DLD1 (cell line): ENCODE data around the gene IL36A.

Experiments used
- in situ Hi-C: cut with HindIII; loops from 2 replicates; pipeline ENCODE4 v1.10.0; 2017; ENCODE audit warnings: low sequenced_read_pairs

IL36A gene, protein sequence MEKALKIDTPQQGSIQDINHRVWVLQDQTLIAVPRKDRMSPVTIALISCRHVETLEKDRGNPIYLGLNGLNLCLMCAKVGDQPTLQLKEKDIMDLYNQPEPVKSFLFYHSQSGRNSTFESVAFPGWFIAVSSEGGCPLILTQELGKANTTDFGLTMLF

DNA sequence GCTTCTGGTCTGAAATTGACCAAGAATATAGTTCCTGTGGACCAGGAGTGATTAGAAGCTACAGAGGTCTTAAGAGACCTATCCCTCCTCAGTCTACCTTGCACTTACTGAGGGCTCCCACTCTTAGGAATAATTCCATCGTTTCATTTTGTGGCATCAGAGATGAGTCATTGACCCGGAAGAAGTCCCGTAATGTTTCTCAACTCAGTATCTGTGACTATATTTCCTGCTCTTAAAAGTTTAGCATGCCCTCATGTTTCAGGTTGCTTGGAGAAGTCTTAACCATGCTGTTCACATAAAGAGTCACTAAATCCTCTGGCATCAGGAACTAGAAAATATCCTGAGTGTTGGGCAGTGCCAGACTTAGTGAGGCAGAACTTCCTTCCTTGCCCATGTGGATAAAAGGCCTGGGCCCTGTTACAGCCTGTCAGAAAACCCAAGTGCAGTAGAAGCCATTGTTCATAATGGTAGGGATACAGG, at the start of gene IL36A:
IL36A (plus strand) TSS at position 430 of the 480 bp plus-strand sequence. CDS start 413 bp downstream, outside the sequence.
- in situ Hi-C loops = no loop called here

DNA sequence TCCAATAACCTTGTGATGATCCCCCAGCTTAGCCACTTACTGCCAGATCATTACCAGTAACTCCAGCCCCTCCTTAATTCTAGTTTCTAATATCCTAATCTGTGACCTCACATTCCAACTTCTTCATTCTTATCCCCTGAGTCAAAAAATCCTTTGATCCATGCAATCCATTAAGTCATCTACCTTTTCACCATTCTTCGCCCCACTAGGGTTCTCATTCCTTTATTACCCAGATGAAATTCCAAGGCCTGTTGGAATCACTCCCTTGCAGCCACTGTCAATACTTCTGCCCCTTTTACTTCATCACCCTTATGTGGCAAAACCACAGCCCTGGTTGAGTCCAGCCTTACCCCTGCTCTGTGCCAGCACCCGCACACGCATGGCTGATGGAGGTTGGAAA, 47.7 kb upstream of the IL36A start:
- in situ Hi-C loops = no loop called here

DNA sequence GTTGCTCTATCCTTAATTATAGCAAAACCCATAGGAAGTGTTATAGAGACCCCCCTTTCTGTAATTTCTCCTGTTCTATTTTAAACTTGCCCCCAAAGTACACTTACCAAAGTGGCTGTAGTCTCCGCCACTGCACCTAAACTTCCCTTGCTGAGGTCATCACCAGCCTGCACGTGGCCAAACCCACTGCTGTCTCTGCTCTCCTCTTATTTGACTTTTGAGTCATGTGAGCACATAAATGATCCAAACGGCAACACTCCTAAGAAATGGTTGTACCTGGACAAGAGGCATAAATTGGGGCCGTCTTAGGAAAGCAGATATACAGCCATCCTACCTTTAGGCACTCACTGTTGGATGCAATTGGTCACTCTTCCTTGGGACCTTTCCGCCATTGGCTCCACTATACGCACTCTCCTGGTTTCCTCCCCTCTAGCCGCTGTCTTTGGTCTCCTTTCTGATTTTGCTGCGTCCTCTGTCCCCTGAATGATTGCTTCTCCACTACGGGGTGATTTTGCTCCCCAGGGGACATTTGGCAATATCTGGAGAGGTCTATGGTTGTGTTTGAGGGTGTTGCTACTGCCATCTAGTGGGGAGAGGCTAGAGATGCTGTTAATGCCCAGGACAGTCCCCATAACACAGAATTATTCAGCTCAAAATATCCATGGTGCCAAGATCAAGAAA, 46.7 kb upstream of the IL36A start:
- in situ Hi-C loops = no loop called here

DNA sequence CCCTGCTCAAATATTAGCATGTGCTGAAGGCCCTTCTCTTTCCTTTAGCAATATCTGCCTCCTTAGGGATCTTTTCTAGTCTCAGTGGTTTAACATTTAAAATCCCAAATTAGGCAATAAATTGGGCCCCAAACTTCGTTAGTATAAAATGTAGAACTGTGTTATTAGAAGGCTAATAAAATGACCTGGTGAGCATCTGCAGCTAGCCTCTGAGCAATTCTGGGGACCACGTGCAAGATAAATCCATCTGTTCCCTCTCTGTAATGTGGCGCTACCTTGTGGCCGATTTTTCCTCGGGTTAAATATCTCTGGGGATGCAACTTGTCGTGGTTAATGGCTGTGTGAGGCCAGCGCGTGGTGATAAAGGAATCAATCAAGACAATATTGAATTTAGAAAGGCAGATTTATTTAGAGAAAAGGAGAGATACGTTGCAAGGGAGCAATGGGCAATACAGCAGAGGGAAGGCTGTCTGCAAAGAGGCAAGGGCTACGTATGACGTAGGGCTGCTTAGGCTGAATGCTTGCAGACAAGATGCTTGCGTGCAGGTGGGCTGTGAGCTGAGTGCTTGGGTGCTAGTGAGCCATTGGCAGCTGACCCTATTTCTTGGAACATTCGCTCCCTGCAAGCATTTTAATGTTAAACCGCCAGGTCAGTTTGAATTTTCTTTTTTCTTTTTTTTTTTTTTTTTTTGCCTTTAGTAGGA, 46.0 kb upstream of the IL36A start:
- in situ Hi-C loops = no loop called here

DNA sequence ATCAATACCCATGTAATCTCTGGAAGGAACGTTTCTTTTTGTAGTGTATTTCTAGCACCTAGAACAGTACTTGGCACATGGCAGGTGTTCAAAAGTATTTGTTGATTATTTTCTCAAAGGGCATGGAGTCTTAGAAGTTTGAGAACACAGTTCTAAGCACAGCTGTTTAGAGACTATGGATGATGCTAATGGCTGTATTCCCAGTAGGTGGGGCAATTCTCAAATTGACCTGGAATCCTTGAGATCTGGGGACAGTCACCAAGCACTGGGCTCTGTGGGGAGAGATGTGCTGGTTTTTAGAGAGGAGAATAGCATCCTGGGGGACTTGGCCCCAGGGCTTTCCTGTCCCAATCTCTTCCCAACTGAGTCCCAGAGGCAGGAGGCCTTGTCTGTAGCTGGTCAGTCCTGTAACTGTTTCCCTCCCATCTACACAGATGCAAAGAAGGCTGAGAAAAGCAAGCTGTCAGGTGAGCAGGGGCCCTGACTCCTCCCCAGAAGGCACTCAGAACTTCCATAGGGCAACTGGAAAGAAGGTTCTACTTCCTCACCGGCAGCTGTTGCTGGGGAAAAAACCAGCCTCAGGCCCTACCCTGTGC, 44.9 kb upstream of the IL36A start:
- in situ Hi-C loops = no loop called here

DNA sequence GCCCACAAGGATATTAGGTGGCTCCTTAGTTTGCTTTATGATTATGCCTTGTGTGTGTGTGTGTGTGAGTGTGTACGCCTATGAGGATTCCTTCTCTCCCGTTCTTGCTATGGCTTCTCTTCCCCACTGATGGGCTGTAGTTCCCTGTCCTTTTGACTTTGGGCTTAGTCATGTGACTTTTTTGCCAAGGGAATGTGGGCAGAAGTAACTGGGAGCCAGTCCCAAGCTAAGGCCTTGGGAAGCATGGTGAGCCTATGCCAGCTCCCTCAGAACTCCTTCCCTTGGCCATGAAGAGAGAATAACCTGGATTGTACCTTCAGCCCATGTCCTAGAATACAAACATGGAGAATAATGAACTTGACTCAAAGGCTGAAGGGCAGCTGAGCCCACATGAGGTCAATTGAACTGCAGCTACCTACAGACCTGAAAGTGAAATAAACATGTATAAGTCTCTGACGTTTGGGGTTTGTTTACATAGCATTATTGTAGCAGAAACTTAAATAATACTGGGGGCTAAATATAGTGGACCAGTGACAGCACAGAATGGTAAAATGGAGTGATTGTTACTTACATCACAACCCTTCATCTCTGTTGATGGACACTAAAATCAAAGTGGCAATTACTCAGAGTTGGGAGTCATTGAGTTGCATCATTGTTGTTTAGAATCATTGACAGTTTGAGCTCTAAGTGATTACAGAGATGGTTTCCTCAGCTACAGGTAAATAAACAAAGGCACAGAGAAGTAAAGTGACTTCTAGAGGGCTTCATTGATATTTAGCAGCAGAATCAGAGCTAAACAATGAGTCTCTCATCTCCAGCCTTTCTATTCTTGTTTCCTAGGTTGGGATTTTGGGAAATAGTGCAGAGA, 42.7 kb upstream of the IL36A start:
- in situ Hi-C loops = no loop called here

DNA sequence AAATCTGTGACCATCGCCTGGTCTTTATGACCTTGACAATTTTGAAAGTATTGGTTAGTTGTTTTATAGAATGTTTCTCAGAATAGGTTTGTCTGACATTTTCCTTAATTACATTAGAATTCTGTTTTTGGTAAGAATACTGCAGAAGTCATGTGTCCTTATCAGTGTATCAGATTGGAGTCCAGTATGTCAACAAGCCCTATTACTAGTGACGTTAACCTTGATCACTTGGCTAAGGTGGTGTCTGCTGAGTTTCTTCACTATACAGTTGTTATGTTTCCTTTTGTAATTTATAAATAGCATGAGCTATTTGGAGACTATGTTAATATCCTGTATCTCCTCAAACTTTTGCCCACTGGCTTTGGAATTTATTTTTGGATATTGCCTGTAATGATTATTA, 38.2 kb upstream of the IL36A start:
- in situ Hi-C loops = no loop called here

DNA sequence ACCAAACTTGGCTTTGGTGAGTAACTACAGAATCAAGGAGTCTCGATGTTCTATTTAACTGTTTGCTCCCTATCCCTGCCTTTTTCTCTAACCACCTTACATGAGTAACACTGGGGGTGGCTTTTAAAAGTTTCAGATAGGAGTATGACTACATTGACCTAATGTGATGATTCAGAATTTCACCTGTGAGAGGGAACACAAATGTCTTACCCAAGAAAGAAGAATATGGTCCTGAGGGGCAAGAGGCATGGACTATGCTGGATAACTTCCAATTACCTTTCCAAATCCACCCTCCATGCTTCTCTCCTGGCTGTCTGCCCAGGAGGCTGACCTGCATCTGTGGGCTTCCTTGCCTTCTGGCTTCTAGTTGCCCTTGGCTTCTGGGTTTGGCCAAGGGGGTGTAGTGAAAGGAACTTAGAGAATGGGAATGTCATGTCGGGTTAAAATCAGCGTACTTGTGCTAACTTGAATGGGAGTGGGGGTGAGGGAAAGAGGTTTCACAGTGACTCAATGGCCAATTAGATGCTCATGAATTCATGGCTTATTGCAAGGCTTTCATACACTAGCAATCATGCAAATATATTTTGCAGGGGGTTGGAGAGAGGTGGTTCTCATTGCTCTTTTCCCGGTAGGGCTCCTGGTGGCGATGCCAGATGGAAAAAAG, 32.7 kb upstream of the IL36A start:
- in situ Hi-C loops = no loop called here

DNA sequence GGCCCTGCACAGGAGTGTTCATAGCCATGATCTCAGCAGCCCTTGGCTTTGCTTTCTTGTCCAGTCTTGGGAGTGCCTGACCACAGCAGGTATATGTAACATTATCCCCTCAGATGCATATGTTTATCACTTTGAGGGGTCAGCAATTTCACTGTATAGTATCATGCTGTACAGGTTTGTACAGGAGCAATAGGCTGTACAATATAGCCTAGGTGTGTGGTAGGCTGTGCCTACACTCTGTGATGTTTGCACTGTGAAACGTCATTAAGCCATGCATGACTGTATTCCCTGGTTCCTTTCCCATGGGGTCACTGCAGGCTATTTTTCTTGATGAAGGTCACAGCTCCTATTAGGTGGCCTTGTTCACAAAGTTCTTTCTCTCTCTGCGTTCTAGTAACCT, 32.1 kb upstream of the IL36A start:
- in situ Hi-C loops = no loop called here

DNA sequence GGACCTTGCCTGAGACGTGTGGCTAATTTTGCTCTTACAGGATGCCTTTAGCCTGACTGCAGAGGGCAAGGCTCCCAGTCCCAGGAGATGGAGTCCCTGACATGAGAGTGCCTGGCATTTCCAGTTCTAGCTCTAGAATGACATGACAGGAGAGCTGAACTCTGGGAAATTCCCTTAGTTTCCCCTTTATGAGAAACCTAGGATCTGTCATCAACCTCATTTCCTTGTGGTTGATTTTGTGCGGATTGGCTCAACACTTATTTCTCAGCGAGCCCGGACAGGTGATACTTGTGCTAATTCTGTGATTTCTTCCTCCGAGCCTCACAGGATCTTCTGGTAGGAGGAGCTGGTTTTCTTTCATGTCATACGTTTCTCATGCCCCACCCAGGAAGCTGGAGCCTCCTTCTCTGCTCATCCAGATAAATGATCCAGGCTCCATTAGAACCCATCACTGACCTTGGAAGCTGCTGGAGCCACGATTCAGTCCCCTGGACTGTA, 27.7 kb upstream of the IL36A start, which contains the start of gene IL36G:
IL36G (plus strand) TSS at position 448 of the 498 bp plus-strand sequence. CDS start 633 bp downstream, outside the sequence.
- in situ Hi-C loops = no loop called here

DNA sequence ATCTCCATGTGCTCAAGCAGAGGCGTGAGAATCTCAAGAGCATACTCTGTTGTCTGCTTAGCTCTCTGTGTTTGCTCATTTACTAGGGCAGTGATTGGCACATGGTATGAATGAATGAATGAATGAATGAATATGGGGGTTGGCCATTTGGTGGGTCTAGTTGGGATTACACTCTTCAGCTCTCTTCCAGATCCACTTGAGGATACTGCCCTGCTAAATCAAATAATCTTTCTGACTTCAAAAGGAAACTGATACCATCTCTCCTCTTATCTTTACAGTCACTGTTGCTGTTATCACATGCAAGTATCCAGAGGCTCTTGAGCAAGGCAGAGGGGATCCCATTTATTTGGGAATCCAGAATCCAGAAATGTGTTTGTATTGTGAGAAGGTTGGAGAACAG, 25.5 kb upstream of the IL36A start:
- in situ Hi-C loops = no loop called here

DNA sequence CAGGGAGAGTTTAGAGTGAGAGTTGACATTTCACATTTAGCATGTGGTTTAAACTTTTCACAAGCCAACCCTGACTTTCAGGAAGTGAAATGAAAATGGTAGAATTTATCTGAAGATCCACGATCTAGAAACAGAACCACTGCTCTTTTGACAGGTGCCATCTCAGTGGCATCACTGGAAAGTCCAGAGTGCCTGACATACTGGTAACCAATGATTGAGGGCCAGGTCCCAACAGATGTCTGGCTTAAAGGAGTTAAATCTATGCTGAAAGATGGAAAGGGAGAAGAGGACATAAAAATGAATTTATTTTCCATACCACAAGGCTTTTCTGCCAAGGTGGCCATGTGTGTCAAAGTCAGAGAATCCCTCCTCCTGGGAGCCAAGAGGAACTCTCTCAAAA, 24.7 kb upstream of the IL36A start:
- in situ Hi-C loops = no loop called here

DNA sequence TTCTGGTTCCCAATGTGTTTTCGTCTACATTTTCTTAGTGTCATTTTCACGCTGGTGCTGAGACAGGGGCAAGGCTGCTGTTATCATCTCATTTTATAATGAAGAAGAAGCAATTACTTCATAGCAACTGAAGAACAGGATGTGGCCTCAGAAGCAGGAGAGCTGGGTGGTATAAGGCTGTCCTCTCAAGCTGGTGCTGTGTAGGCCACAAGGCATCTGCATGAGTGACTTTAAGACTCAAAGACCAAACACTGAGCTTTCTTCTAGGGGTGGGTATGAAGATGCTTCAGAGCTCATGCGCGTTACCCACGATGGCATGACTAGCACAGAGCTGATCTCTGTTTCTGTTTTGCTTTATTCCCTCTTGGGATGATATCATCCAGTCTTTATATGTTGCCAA, 20.2 kb upstream of the IL36A start:
- in situ Hi-C loops = no loop called here

DNA sequence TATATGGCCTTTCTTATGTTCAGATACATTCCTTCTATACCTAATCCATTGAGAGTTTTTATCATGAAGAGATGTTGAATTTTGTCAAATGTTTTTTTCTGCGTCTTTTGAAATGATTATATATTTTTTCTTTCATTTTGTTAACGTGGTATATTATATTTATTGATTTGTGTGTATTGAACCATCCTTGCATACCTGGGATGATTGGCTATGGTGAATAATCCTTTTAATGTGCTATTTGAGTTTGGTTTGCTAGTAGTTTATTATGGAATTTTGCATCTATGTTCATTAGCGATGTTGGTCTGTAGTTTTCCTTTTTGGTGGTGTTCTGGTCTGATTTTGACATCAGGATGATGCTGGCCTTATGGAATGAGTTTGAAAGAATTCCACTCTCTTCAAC, 15.6 kb upstream of the IL36A start:
- in situ Hi-C loops = no loop called here

DNA sequence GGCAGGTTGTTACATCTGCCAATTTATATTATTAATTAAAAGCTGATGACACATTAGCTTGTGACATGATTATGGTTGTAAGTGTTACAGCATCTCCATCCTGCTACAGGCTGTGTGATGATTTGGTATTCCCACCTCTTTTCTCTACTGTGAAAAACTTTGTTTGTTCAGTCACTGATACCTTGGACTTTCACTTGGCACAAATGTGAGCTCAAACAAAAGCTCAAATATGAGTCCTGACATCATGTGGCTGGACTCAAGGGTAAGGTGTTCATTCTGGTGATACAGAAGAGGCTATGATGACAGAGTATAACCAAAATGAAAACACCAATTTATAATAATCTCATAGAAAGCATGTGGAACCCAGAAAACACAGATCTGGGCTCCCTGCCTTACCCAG, 11.4 kb upstream of the IL36A start:
- in situ Hi-C loops = no loop called here

DNA sequence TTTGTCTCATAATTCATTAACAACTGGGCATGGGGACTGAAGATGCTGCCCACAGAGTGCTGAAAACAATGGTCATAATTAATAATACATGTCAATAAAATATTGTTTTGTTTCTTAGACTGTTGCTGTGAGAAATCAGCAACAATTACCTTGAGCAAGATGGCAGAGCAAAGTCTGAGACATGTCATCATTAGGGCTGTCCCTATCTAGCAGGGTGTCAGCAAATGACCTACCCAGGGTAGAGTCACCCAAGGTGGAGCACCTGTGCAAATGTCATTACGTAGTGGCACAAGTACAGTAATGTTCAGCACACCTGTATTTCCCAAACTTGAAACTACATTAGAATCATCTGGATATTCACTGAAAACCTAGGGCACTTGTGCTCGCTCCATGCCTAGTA, 10.6 kb upstream of the IL36A start:
- in situ Hi-C loops = no loop called here

DNA sequence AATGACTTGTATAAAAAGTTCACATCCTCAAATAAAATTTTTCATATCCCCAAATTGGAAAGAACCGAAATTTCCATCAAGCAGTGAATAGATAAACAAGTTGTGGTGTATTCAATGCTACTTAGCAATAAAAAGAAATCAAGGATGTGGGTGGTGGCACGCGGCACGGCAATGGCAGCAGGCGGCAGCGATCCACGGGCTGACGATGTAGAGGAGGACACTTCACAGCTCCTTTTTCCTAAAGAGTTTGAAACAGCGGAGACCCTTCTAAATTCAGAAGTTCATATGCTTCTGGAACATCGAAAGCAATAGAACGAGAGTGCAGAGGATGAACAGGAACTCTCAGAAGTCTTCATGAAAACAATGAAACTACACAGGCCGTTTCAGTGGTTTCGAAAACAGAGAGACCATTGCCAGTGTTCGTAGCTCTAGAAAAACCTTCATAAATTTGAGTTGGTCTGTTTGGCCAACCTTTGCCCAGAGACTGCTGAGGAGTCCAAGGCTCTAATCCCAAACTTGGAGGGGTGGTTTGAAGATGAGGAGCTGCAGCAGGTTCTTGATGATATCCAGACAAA, 9.8 kb upstream of the IL36A start:
- in situ Hi-C loops = no loop called here

DNA sequence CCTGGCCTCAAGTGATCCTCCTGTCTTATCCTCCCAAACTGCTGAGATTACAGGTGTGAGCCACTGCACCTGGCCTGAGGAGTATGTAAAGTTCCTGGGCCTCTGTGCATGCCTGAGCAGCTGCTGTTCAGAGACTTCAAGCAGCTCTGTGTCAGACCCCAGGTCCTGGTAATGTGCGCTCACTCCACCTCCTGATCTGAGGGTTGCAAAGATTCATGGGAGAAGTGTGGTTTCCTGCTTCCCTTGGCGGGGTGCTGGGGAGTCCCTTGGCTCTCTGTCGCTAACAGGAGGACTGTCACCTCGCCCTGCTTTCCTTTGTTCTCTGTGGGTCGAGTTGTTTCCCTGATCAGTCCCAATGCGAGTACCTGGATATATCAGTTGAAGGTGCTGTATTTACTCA, 8.6 kb upstream of the IL36A start:
- in situ Hi-C loops = no loop called here

DNA sequence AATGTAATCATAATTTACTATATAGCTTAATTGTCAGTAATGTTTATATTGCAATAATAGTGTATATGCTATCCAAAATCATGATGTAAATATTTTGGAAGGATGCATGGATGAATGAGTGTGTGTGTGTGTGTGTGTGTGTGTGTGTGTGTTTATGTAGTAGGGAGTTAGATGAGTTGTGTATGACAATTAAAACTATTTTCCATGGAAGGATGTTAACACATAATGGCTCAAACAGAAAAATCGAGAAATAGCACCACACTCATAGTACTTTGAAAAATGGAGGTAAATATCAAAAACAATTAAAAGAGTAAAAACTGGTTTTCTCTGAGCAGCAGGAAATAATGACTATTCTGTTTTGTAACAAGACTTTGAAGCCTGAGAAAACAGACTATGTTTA, 8.1 kb upstream of the IL36A start:
- in situ Hi-C loops = no loop called here

DNA sequence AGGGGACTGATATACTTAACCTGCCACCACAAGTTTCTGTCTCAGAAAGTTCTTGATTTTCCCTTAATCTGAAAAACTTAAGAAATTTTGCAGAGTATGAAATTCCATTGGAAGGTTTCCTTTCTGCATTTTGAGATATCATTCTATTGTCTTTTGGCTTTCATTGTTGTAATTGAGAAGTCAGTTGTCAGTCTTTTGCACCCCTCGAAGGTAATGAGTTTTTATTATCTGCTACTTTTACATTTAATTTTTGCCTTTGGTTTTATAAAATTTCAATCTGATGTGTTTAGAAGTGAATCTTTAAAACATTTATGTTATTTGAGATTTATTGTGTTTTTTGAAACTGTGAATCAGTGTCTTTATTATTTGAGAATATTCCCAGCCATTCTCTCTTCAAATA, 4.8 kb upstream of the IL36A start:
- in situ Hi-C loops = no loop called here
